A673 (cell line): ENCODE measurements around the gene NQO2.

Source experiments
- EZH2 ChIP-seq: fragments of 200-600 bp; sonication (generic); IDR thresholded peaks from 2 replicates; pipeline ENCODE4 v1.6.1; 2017; ENCODE audit warnings: borderline replicate concordance, low read depth, mild to moderate bottlenecking, mixed read lengths, antibody characterized with exemption, low read length; ENCODE audit not compliant: poor library complexity, severe bottlenecking
- TF ChIP-seq, protein P1 (sequence below): fragments of 300-800, 200-600 bp; sonication (generic); conservative IDR thresholded peaks from 2 replicates; pipeline ENCODE4 v1.5.1; 2017; ENCODE audit warnings: low read depth, mild to moderate bottlenecking, antibody characterized with exemption, low read length, moderate library complexity, mixed read lengths

GRCh38 chr6:3001146-3001772, 1.6 kb downstream of the NQO2 start:
- TF ChIP-seq, protein P1, sequence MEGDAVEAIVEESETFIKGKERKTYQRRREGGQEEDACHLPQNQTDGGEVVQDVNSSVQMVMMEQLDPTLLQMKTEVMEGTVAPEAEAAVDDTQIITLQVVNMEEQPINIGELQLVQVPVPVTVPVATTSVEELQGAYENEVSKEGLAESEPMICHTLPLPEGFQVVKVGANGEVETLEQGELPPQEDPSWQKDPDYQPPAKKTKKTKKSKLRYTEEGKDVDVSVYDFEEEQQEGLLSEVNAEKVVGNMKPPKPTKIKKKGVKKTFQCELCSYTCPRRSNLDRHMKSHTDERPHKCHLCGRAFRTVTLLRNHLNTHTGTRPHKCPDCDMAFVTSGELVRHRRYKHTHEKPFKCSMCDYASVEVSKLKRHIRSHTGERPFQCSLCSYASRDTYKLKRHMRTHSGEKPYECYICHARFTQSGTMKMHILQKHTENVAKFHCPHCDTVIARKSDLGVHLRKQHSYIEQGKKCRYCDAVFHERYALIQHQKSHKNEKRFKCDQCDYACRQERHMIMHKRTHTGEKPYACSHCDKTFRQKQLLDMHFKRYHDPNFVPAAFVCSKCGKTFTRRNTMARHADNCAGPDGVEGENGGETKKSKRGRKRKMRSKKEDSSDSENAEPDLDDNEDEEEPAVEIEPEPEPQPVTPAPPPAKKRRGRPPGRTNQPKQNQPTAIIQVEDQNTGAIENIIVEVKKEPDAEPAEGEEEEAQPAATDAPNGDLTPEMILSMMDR, result no peak
- no peak for TF ChIP-seq EZH2
